ENCODE measurements around the gene TPX2.
"Not testable (repeated sequence)": the region's sequence is repeated elsewhere in the genome, so short reads cannot be mapped to it uniquely, and the experiment has no call there.

Gene TPX2

GRCh38 chr20:31769681-31770080 lies 30.6 kb downstream of the TPX2 start:
- DNase-seq = no peak

GRCh38 chr20:31770243-31770642 lies 31.2 kb downstream of the TPX2 start:
- DNase-seq = no peak

GRCh38 chr20:31774408-31774807 lies 35.3 kb downstream of the TPX2 start:
- DNase-seq = no peak

- no peak for DNase-seq
These were observed 41.7 kb downstream of the TPX2 start for GRCh38 chr20:31780839-31781238.

GRCh38 chr20:31781945-31782344 lies 42.9 kb downstream of the TPX2 start:
- no peak for DNase-seq

GRCh38 chr20:31784354-31785044 lies 45.4 kb downstream of the TPX2 start:
- no peak for DNase-seq

GRCh38 chr20:31785089-31785488 lies 46.0 kb downstream of the TPX2 start:
- DNase-seq = no peak

- no peak for DNase-seq
These were observed 49.5 kb downstream of the TPX2 start for GRCh38 chr20:31788578-31788977.

GRCh38 chr20:31790401-31790800 lies 51.3 kb downstream of the TPX2 start:
- no peak for DNase-seq

GRCh38 chr20:31797364-31797763 lies 58.3 kb downstream of the TPX2 start:
- no peak for DNase-seq

GRCh38 chr20:31801508-31801907 lies 62.4 kb downstream of the TPX2 start:
- no peak for DNase-seq

- DNase-seq = no peak
These were observed 64.6 kb downstream of the TPX2 start for GRCh38 chr20:31803552-31804291.

- DNase-seq = no peak
These were observed 67.7 kb downstream of the TPX2 start for GRCh38 chr20:31806564-31807355.

GRCh38 chr20:31808481-31808880 lies 69.4 kb downstream of the TPX2 start:
- no peak for DNase-seq

GRCh38 chr20:31809661-31810060 lies 70.6 kb downstream of the TPX2 start:
- no peak for DNase-seq

GRCh38 chr20:31811198-31811597 lies 72.1 kb downstream of the TPX2 start:
- no peak for DNase-seq

- DNase-seq = no peak
These were observed 73.0 kb downstream of the TPX2 start for GRCh38 chr20:31811796-31812728.

- DNase-seq = no peak
These were observed 74.5 kb downstream of the TPX2 start for GRCh38 chr20:31813611-31814010.

GRCh38 chr20:31814142-31814541 lies 75.1 kb downstream of the TPX2 start:
- not testable (repeated sequence) for DNase-seq

GRCh38 chr20:31815408-31816188 lies 76.5 kb downstream of the TPX2 start:
- DNase-seq = no peak

- DNase-seq = no peak
These were observed 77.1 kb downstream of the TPX2 start for GRCh38 chr20:31816221-31816620.

- no peak for DNase-seq
These were observed 78.4 kb downstream of the TPX2 start for GRCh38 chr20:31817461-31817860.

All from activated CD4-positive, CD25-positive, alpha-beta regulatory T cell (primary cell).